GM19452 (cell line): Measurements from ENCODE around the gene FASN.

ENCODE experiments used
- ATAC-seq: cut with Tn5 transposase; IDR thresholded peaks from one replicate; pipeline ENCODE4 v1.9.1; 2021; ENCODE audit not compliant: unreplicated experiment

FASN gene

GRCh38 chr17:82118168-82118814, 20.3 kb upstream of the FASN start:
- no peak for ATAC-seq

GRCh38 chr17:82117139-82118090, 19.4 kb upstream of the FASN start:
- ATAC-seq: no peak

- no peak for ATAC-seq
Observed at GRCh38 chr17:82116246-82116645, 18.2 kb upstream of the FASN start.

GRCh38 chr17:82114872-82115271, 16.8 kb upstream of the FASN start:
- ATAC-seq: no peak

GRCh38 chr17:82114447-82114846, 16.4 kb upstream of the FASN start:
- ATAC-seq: no peak

- no peak for ATAC-seq
Observed at GRCh38 chr17:82113941-82114340, 15.9 kb upstream of the FASN start.

GRCh38 chr17:82113422-82113821, 15.4 kb upstream of the FASN start:
- ATAC-seq: no peak

GRCh38 chr17:82112914-82113311, 14.9 kb upstream of the FASN start:
- no peak for ATAC-seq

GRCh38 chr17:82112181-82112913, 14.3 kb upstream of the FASN start:
- ATAC-seq: no peak

GRCh38 chr17:82110298-82110697, 12.3 kb upstream of the FASN start:
- no peak for ATAC-seq

GRCh38 chr17:82108961-82109475, 11.0 kb upstream of the FASN start:
- ATAC-seq: no peak

GRCh38 chr17:82108496-82108945, 10.5 kb upstream of the FASN start:
- ATAC-seq: no peak

- ATAC-seq: no peak
Observed at GRCh38 chr17:82108038-82108437, 10.0 kb upstream of the FASN start.

- no peak for ATAC-seq
Observed at GRCh38 chr17:82107341-82107860, 9.4 kb upstream of the FASN start.

GRCh38 chr17:82106688-82107305, 8.8 kb upstream of the FASN start:
- no peak for ATAC-seq

GRCh38 chr17:82105882-82106687, 8.0 kb upstream of the FASN start:
- ATAC-seq: peak; percentile 83

- ATAC-seq: no peak
Observed at GRCh38 chr17:82105417-82105881, 7.4 kb upstream of the FASN start.

- ATAC-seq: no peak
Observed at GRCh38 chr17:82104797-82105416, 6.9 kb upstream of the FASN start.
